HEK293 (cell line): ENCODE data around the gene CNTRL.

Source experiments
- CTCF ChIA-PET: fragments of 350-600 bp; formaldehyde crosslinking; extraction: SDS; loops from one replicate; lab custom pipeline; 2021; ENCODE audit warnings: antibody characterized with exemption; lab: Yijun Ruan, JAX
- POLR2A ChIA-PET: fragments of 300-600 bp; formaldehyde crosslinking; extraction: SDS; loops from one replicate; lab custom pipeline; 2020; ENCODE audit warnings: antibody characterized with exemption, inconsistent platforms; lab: Yijun Ruan, JAX
- H3K27ac ChIP-seq: fragments of 200-500 bp; sonication (Bioruptor generic); 2 replicates; pipeline ENCODE4 v1.5.1; 2014; ENCODE audit warnings: low read depth, low read length, control low read depth, inconsistent platforms; ENCODE audit errors: extremely low read depth
- H3K36me3 ChIP-seq, 2 experiments: fragments of 200-500 bp in 1 of 2; sonication (Bioruptor generic) in 1 of 2; 1 replicate in 1 of 2; 2 replicates in 1 of 2; pipeline ENCODE4 v1.5.1; 2014 to 2017; ENCODE audit warnings: inconsistent platforms in 2 of 2, low read length in 2 of 2; ENCODE audit not compliant: control insufficient read depth in 2 of 2, insufficient read depth in 1 of 2
- H3K4me1 ChIP-seq: fragments of 200-500 bp; sonication (Bioruptor generic); 2 replicates; pipeline ENCODE4 v1.5.1; 2014; ENCODE audit warnings: mild to moderate bottlenecking, low read length, inconsistent platforms; ENCODE audit not compliant: control insufficient read depth, insufficient read depth
- H3K4me3 ChIP-seq: 2 replicates; pipeline ENCODE4 v1.5.1; 2011; ENCODE audit warnings: low read depth, mild to moderate bottlenecking, control low read depth, low read length, moderate library complexity
- H3K9me3 ChIP-seq: fragments of 200-500 bp; sonication (Bioruptor generic); 2 replicates; pipeline ENCODE4 v1.5.1; 2014; ENCODE audit warnings: low read depth, low read length, inconsistent platforms; ENCODE audit not compliant: control insufficient read depth, insufficient read depth
- GLI2 ChIP-seq: fragments of 450-650 bp; formaldehyde crosslinking; IDR thresholded peaks from 2 replicates; pipeline ENCODE4; 2017; ENCODE audit warnings: missing biosample characterization, missing genetic modification characterization, low read depth, borderline replicate concordance
- KLF16 ChIP-seq: fragments of 450-650 bp; formaldehyde crosslinking; IDR thresholded peaks from 2 replicates; pipeline ENCODE4 v1.5.1; 2017; ENCODE audit warnings: missing biosample characterization, missing genetic modification characterization
- PATZ1 ChIP-seq: fragments of 450-650 bp; formaldehyde crosslinking; IDR thresholded peaks from 2 replicates; pipeline ENCODE4 v1.5.1; 2016; ENCODE audit warnings: missing biosample characterization, missing genetic modification characterization
- REPIN1 ChIP-seq: fragments of 450-650 bp; formaldehyde crosslinking; IDR thresholded peaks from 2 replicates; pipeline ENCODE4 v1.5.1; 2017; ENCODE audit warnings: missing biosample characterization, missing genetic modification characterization, low read depth
- SETDB1 ChIP-seq: IDR thresholded peaks from one replicate; pipeline ENCODE4 v1.6.1; 2017; ENCODE audit warnings: mild to moderate bottlenecking, low read length, moderate library complexity, mixed read lengths; ENCODE audit not compliant: insufficient read length
- TCF7L2 ChIP-seq: IDR thresholded peaks from 2 replicates; pipeline ENCODE4 v1.6.1; 2011; ENCODE audit warnings: low read depth, mild to moderate bottlenecking, inconsistent platforms, low read length, moderate library complexity, borderline replicate concordance
- TRIM28 ChIP-seq: IDR thresholded peaks from 2 replicates; pipeline ENCODE4 v1.6.1; 2011; ENCODE audit warnings: low read length, control low read depth, borderline replicate concordance
- ZBTB1 ChIP-seq: fragments of 450-650 bp; formaldehyde crosslinking; IDR thresholded peaks from 2 replicates; pipeline ENCODE4 v1.5.1; 2016; ENCODE audit warnings: missing biosample characterization, missing genetic modification characterization
- ZBTB48 ChIP-seq: fragments of 450-650 bp; formaldehyde crosslinking; IDR thresholded peaks from 2 replicates; pipeline ENCODE4 v1.5.1; 2016; ENCODE audit warnings: missing biosample characterization, missing genetic modification characterization
- ZEB2 ChIP-seq: fragments of 450-650 bp; formaldehyde crosslinking; IDR thresholded peaks from 2 replicates; pipeline ENCODE4 v1.5.1; 2016; ENCODE audit warnings: missing biosample characterization, missing genetic modification characterization
- ZFHX2 ChIP-seq: fragments of 450-650 bp; formaldehyde crosslinking; conservative IDR thresholded peaks from 2 replicates; pipeline ENCODE4 v1.5.1; 2016; ENCODE audit warnings: missing biosample characterization, missing genetic modification characterization
- ZFP41 ChIP-seq: fragments of 450-650 bp; formaldehyde crosslinking; IDR thresholded peaks from 2 replicates; pipeline ENCODE4 v1.5.1; 2016; ENCODE audit warnings: missing biosample characterization, missing genetic modification characterization, borderline replicate concordance
- ZNF112 ChIP-seq: fragments of 450-650 bp; formaldehyde crosslinking; IDR thresholded peaks from 2 replicates; pipeline ENCODE4 v1.5.0; 2017; ENCODE audit warnings: missing biosample characterization, missing genetic modification characterization
- ZNF16 ChIP-seq: fragments of 450-650 bp; formaldehyde crosslinking; IDR thresholded peaks from 2 replicates; pipeline ENCODE4 v1.5.1; 2016; ENCODE audit warnings: low read depth, missing biosample characterization, missing genetic modification characterization
- ZNF184 ChIP-seq: fragments of 450-650 bp; IDR thresholded peaks from 2 replicates; pipeline ENCODE4 v1.5.1; 2018; ENCODE audit warnings: missing biosample characterization, mild to moderate bottlenecking, missing genetic modification characterization
- ZNF19 ChIP-seq: fragments of 450-650 bp; formaldehyde crosslinking; IDR thresholded peaks from 2 replicates; pipeline ENCODE4; 2016; ENCODE audit warnings: missing biosample characterization, missing genetic modification characterization, low read depth
- ZNF223 ChIP-seq: fragments of 450-650 bp; formaldehyde crosslinking; IDR thresholded peaks from 2 replicates; pipeline ENCODE4 v1.5.1; 2016; ENCODE audit warnings: missing biosample characterization, missing genetic modification characterization
- ZNF266 ChIP-seq: fragments of 450-650 bp; formaldehyde crosslinking; IDR thresholded peaks from 2 replicates; pipeline ENCODE4 v1.5.1; 2016; ENCODE audit warnings: missing biosample characterization, missing genetic modification characterization, low read depth
- ZNF292 ChIP-seq: fragments of 450-650 bp; formaldehyde crosslinking; IDR thresholded peaks from 2 replicates; pipeline ENCODE4 v1.5.1; 2016; ENCODE audit warnings: low read depth, missing biosample characterization, missing genetic modification characterization, borderline replicate concordance
- ZNF335 ChIP-seq: fragments of 450-650 bp; formaldehyde crosslinking; conservative IDR thresholded peaks from 2 replicates; pipeline ENCODE4 v1.5.1; 2016; ENCODE audit warnings: missing biosample characterization, missing genetic modification characterization
- ZNF366 ChIP-seq: fragments of 450-650 bp; formaldehyde crosslinking; conservative IDR thresholded peaks from 2 replicates; pipeline ENCODE4 v1.5.1; 2016; ENCODE audit warnings: missing biosample characterization, missing genetic modification characterization
- ZNF37A ChIP-seq: fragments of 450-650 bp; IDR thresholded peaks from 2 replicates; pipeline ENCODE4 v1.5.1; 2018; ENCODE audit warnings: missing biosample characterization, missing genetic modification characterization
- ZNF391 ChIP-seq: fragments of 450-650 bp; formaldehyde crosslinking; IDR thresholded peaks from 2 replicates; pipeline ENCODE4 v1.5.1; 2016; ENCODE audit warnings: low read depth, missing biosample characterization, missing genetic modification characterization, borderline replicate concordance
- ZNF416 ChIP-seq: fragments of 450-650 bp; formaldehyde crosslinking; IDR thresholded peaks from 2 replicates; pipeline ENCODE4 v1.5.1; 2016; ENCODE audit warnings: missing biosample characterization, missing genetic modification characterization
- ZNF426 ChIP-seq: fragments of 450-650 bp; formaldehyde crosslinking; IDR thresholded peaks from 2 replicates; pipeline ENCODE4 v1.5.1; 2017; ENCODE audit warnings: missing biosample characterization, missing genetic modification characterization, mild to moderate bottlenecking, inconsistent platforms, moderate library complexity
- ZNF529 ChIP-seq: fragments of 450-650 bp; formaldehyde crosslinking; IDR thresholded peaks from 2 replicates; pipeline ENCODE4 v1.5.1; 2017; ENCODE audit warnings: missing genetic modification characterization, missing biosample characterization; ENCODE audit not compliant: insufficient replicate concordance
- ZNF560 ChIP-seq: fragments of 450-650 bp; formaldehyde crosslinking; IDR thresholded peaks from 2 replicates; pipeline ENCODE4 v1.5.1; 2017; ENCODE audit warnings: missing biosample characterization, missing genetic modification characterization, borderline replicate concordance
- ZNF654 ChIP-seq: fragments of 450-650 bp; formaldehyde crosslinking; IDR thresholded peaks from 2 replicates; pipeline ENCODE4 v1.5.1; 2016; ENCODE audit warnings: low read depth, missing biosample characterization, missing genetic modification characterization
- ZNF776 ChIP-seq: fragments of 450-650 bp; formaldehyde crosslinking; IDR thresholded peaks from 2 replicates; pipeline ENCODE4 v1.5.0; 2017; ENCODE audit warnings: missing biosample characterization, missing genetic modification characterization, borderline replicate concordance
- ZNF777 ChIP-seq: fragments of 450-650 bp; formaldehyde crosslinking; IDR thresholded peaks from 2 replicates; pipeline ENCODE4 v1.5.1; 2017; ENCODE audit warnings: missing biosample characterization, missing genetic modification characterization, borderline replicate concordance
- TF ChIP-seq, protein P1 (sequence below): fragments of 450-650 bp; formaldehyde crosslinking; IDR thresholded peaks from 2 replicates; pipeline ENCODE4 v1.5.1; 2016; ENCODE audit warnings: missing biosample characterization, missing genetic modification characterization
- TF ChIP-seq, protein P2 (sequence below): fragments of 450-650 bp; formaldehyde crosslinking; optimal IDR thresholded peaks from 2 replicates; pipeline ENCODE3; 2016; ENCODE audit warnings: missing biosample characterization, mild to moderate bottlenecking, missing genetic modification characterization

CNTRL gene

GRCh38 chr9:121222524-121223171 is 147.9 kb downstream of the CNTRL start:
- Histone ChIP-seq H3K9me3 (no peaks in the 10 kb centered on the region), H3K4me3 (no peak overlapping the region), H3K36me3 (no peaks in the 10 kb centered on the region), H3K27ac (no peak overlapping the region), H3K4me1 (peaks cover 3% of the 10 kb centered on the region; the same call in 1 of the 2 replicates)
- TF ChIP-seq, protein P1, sequence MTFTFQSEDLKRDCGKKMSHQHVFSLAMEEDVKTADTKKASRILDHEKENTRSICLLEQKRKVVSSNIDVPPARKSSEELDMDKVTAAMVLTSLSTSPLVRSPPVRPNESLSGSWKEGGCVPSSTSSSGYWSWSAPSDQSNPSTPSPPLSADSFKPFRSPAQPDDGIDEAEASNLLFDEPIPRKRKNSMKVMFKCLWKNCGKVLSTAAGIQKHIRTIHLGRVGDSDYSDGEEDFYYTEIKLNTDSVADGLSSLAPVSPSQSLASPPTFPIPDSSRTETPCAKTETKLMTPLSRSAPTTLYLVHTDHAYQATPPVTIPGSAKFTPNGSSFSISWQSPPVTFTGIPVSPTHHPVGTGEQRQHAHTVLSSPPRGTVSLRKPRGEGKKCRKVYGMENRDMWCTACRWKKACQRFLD (tag by site-specific recombination) = no peak
- 0 out of 2 replicates have a peak, but pooled peaks have one; percentile 14 for TF ChIP-seq ZNF654 (tag by site-specific recombination)
- POLR2A ChIA-PET = no interaction called here
- CTCF ChIA-PET = interaction anchor here (0.6 to 4.7 kb wide), 25 partner anchors 10 to 1678 kb away, joined by 3 to 57 read pairs (median 4); partner anchors contain the start of gene GSN

- peaks cover 3% of the 10 kb centered on the region; the same call in 1 of the 2 replicates for H3K4me1 ChIP-seq
- H3K4me3 ChIP-seq = no peak overlapping the region
- no peak overlapping the region for H3K27ac ChIP-seq
- no peaks in the 10 kb centered on the region for H3K9me3 ChIP-seq
- H3K36me3 ChIP-seq = no peaks in the 10 kb centered on the region
- ChIA-PET CTCF (interaction anchor here (1.0 to 4.7 kb wide), 8 partner anchors 9 to 605 kb away, joined by 3 to 57 read pairs (median 13); no protein-coding TSS in a partner anchor), POLR2A (no interaction called here)
- TF ChIP-seq, protein P2, sequence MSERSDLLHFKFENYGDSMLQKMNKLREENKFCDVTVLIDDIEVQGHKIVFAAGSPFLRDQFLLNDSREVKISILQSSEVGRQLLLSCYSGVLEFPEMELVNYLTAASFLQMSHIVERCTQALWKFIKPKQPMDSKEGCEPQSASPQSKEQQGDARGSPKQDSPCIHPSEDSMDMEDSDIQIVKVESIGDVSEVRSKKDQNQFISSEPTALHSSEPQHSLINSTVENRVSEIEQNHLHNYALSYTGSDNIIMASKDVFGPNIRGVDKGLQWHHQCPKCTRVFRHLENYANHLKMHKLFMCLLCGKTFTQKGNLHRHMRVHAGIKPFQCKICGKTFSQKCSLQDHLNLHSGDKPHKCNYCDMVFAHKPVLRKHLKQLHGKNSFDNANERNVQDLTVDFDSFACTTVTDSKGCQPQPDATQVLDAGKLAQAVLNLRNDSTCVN (tag by site-specific recombination) = no peak
- TF ChIP-seq ZBTB1 (tag by site-specific recombination) (no peak), ZNF184 (no peak), ZNF366 (tag by site-specific recombination) (0 out of 2 replicates have a peak, but pooled peaks have one; percentile 28), ZNF335 (tag by site-specific recombination) (no peak), PATZ1 (tag by site-specific recombination) (no peak), ZNF560 (tag by site-specific recombination) (no peak), TRIM28 (peak; percentile 40; the same call in 1 of the 2 replicates), ZNF416 (no peak), ZEB2 (tag by site-specific recombination) (0 out of 2 replicates have a peak, but pooled peaks have one; percentile 49), ZBTB48 (tag by site-specific recombination) (no peak), ZNF223 (tag by site-specific recombination) (no peak), ZNF426 (tag by site-specific recombination) (no peak), ZNF19 (tag by site-specific recombination) (no peak), ZNF776 (tag by site-specific recombination) (no peak), ZNF529 (tag by site-specific recombination) (no peak), ZFP41 (tag by site-specific recombination) (no peak), KLF16 (tag by site-specific recombination) (no peak), ZNF292 (no peak), ZNF391 (no peak), ZNF266 (tag by site-specific recombination) (no peak), TCF7L2 (peak; percentile 92), ZNF16 (tag by site-specific recombination) (no peak), SETDB1 (no peak), REPIN1 (tag by site-specific recombination) (no peak), ZNF37A (no peak), GLI2 (tag by site-specific recombination) (no peak), ZFHX2 (no peak), ZNF777 (tag by site-specific recombination) (no peak), ZNF112 (no peak)
These were observed 150.5 kb downstream of the CNTRL start for GRCh38 chr9:121225240-121225639.
